HepG2 (cell line): Measurements from ENCODE around the gene LRRC74B. TPM values are rescaled to one million over a fixed set of nuclear protein-coding genes. Genes with fewer than 3 reads are reported as not detected.

Source experiments
- CCDC6 ChIP-seq: sonication (generic); formaldehyde crosslinking; IDR thresholded peaks from 2 replicates; pipeline ENCODE4 v1.8.1; 2022; ENCODE audit warnings: mild to moderate bottlenecking, missing genetic modification reagents, moderate library complexity
- CREB1 ChIP-seq, 2 experiments: fragments of 450-650 bp in 1 of 2; IDR thresholded peaks; 2 replicates each; pipeline ENCODE4 v1.6.1; 2016 to 2017; ENCODE audit warnings: control low read depth in 1 of 2, mild to moderate bottlenecking in 1 of 2, missing compliant biosample characterization in 1 of 2, missing genetic modification characterization in 1 of 2
- KLF11 ChIP-seq: IDR thresholded peaks from 2 replicates; pipeline ENCODE4 v1.6.1; 2016; ENCODE audit warnings: missing compliant biosample characterization
- ZNF543 ChIP-seq: sonication (generic); formaldehyde crosslinking; IDR thresholded peaks from 2 replicates; pipeline ENCODE4 v1.4.0; 2020; ENCODE audit warnings: mild to moderate bottlenecking, missing genetic modification reagents
- ZNF562 ChIP-seq: sonication (generic); formaldehyde crosslinking; IDR thresholded peaks from 2 replicates; pipeline ENCODE4 v1.8.0; 2022; ENCODE audit warnings: missing genetic modification reagents, borderline replicate concordance
- ZNF619 ChIP-seq: sonication (generic); formaldehyde crosslinking; IDR thresholded peaks from 2 replicates; pipeline ENCODE4 v1.4.0; 2020; ENCODE audit warnings: mild to moderate bottlenecking, missing genetic modification reagents
- ZSCAN5A ChIP-seq: sonication (generic); formaldehyde crosslinking; IDR thresholded peaks from 2 replicates; pipeline ENCODE4 v1.8.0; 2022; ENCODE audit warnings: mild to moderate bottlenecking, missing genetic modification reagents, borderline replicate concordance
- polyA plus RNA-seq, 8 experiments: library from polyadenylated mRNA; depleted of rRNA in 3 of 8; stranded (reverse) in 7 of 8; unstranded in 1 of 8; fragments of >200 nt; fragmentation: Illumina TruSeq in 4 of 8; extraction: Trizol in 4 of 8; gene quantifications; 2 replicates each; pipeline versions ENCODE4 v1.2.1 to v1.2.3, GENCODE V29; 2011 to 2016; ENCODE audit warnings: low read depth in 4 of 8, missing spikeins in 1 of 8, mixed read lengths in 1 of 8; ENCODE audit not compliant: insufficient read depth in 1 of 8
- total RNA-seq, 5 experiments: library from RNA; depleted of rRNA; stranded (reverse); fragments of >200 nt; fragmentation: Illumina TruSeq; extraction: Trizol; gene quantifications; 2 replicates each; pipeline ENCODE4 v1.2.3, GENCODE V29; 2016; ENCODE audit warnings: low read depth in 1 of 5
- TF ChIP-seq, protein P1 (sequence below): sonication (generic); formaldehyde crosslinking; IDR thresholded peaks from 2 replicates; pipeline ENCODE4 v1.5.0; 2020; ENCODE audit warnings: missing genetic modification reagents
- TF ChIP-seq, protein P2 (sequence below): sonication (generic); formaldehyde crosslinking; IDR thresholded peaks from 2 replicates; pipeline ENCODE4 v1.4.0; 2020; ENCODE audit warnings: mild to moderate bottlenecking, missing genetic modification reagents

The LRRC74B gene
- total and polyA plus RNA-seq, 2 of the 13 experiments (the other 11 are each of a cell fraction or from before 2014, with no cell fraction given), result not detected

GRCh38 chr22:21080435-21081137, 34.8 kb downstream of the LRRC74B start (continued):
- TF ChIP-seq, protein P1, sequence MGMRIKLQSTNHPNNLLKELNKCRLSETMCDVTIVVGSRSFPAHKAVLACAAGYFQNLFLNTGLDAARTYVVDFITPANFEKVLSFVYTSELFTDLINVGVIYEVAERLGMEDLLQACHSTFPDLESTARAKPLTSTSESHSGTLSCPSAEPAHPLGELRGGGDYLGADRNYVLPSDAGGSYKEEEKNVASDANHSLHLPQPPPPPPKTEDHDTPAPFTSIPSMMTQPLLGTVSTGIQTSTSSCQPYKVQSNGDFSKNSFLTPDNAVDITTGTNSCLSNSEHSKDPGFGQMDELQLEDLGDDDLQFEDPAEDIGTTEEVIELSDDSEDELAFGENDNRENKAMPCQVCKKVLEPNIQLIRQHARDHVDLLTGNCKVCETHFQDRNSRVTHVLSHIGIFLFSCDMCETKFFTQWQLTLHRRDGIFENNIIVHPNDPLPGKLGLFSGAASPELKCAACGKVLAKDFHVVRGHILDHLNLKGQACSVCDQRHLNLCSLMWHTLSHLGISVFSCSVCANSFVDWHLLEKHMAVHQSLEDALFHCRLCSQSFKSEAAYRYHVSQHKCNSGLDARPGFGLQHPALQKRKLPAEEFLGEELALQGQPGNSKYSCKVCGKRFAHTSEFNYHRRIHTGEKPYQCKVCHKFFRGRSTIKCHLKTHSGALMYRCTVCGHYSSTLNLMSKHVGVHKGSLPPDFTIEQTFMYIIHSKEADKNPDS, result no peak
- no peak for TF ChIP-seq ZNF543
- TF ChIP-seq, protein P2, sequence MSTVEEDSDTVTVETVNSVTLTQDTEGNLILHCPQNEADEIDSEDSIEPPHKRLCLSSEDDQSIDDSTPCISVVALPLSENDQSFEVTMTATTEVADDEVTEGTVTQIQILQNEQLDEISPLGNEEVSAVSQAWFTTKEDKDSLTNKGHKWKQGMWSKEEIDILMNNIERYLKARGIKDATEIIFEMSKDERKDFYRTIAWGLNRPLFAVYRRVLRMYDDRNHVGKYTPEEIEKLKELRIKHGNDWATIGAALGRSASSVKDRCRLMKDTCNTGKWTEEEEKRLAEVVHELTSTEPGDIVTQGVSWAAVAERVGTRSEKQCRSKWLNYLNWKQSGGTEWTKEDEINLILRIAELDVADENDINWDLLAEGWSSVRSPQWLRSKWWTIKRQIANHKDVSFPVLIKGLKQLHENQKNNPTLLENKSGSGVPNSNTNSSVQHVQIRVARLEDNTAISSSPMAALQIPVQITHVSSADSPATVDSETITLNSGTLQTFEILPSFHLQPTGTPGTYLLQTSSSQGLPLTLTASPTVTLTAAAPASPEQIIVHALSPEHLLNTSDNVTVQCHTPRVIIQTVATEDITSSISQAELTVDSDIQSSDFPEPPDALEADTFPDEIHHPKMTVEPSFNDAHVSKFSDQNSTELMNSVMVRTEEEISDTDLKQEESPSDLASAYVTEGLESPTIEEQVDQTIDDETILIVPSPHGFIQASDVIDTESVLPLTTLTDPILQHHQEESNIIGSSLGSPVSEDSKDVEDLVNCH (CRISPR knock-in tag), result no peak
- TF ChIP-seq ZSCAN5A (CRISPR knock-in tag), result no peak
- TF ChIP-seq CREB1 (IDR thresholded peaks at IDR 0.05), result no peak
- no peak for TF ChIP-seq CREB1 (CRISPR knock-in tag; IDR thresholded peaks at IDR 0.05)
- no peak for TF ChIP-seq KLF11
- no peak for TF ChIP-seq ZNF562
- TF ChIP-seq CCDC6 (CRISPR knock-in tag), result no peak
- no peak for TF ChIP-seq ZNF619 (CRISPR knock-in tag)
- TF ChIP-seq, all 625 proteins: peak for 0
